HG02571 (cell line): Measurements from ENCODE around the gene SMARCAD1.
"Not testable (repeated sequence)": the region's sequence is repeated elsewhere in the genome, so short reads cannot be mapped to it uniquely, and the experiment has no call there.

Source experiments
- ATAC-seq: cut with Tn5 transposase; IDR thresholded peaks from one replicate; pipeline ENCODE4 v1.9.1; 2021; ENCODE audit warnings: mild to moderate bottlenecking, moderate library complexity; ENCODE audit not compliant: unreplicated experiment

SMARCAD1 gene

GRCh38 chr4:94285666-94286065 lies 78.0 kb downstream of the SMARCAD1 start:
- no peak for ATAC-seq

- ATAC-seq = no peak
Measured at GRCh38 chr4:94290245-94290644, 82.6 kb downstream of the SMARCAD1 start.

GRCh38 chr4:94293981-94294380 lies 86.3 kb downstream of the SMARCAD1 start:
- ATAC-seq = not testable (repeated sequence)

- ATAC-seq = not testable (repeated sequence)
Measured at GRCh38 chr4:94295473-94295872, 87.8 kb downstream of the SMARCAD1 start.

- ATAC-seq = no peak
Measured at GRCh38 chr4:94298725-94299252, 91.1 kb downstream of the SMARCAD1 start.

GRCh38 chr4:94302191-94302590 lies 94.5 kb downstream of the SMARCAD1 start:
- ATAC-seq = no peak

GRCh38 chr4:94304365-94304971 lies 96.8 kb downstream of the SMARCAD1 start:
- ATAC-seq = no peak

- no peak for ATAC-seq
Measured at GRCh38 chr4:94305466-94306225, 98.0 kb downstream of the SMARCAD1 start.

GRCh38 chr4:94306713-94307112 lies 99.0 kb downstream of the SMARCAD1 start:
- ATAC-seq = no peak

GRCh38 chr4:94307231-94307871 lies 99.7 kb downstream of the SMARCAD1 start:
- ATAC-seq = no peak

- not testable (repeated sequence) for ATAC-seq
Measured at GRCh38 chr4:94319927-94320326, 112.3 kb downstream of the SMARCAD1 start.

GRCh38 chr4:94325835-94326234 lies 118.2 kb downstream of the SMARCAD1 start:
- ATAC-seq = no peak

GRCh38 chr4:94329933-94330332 lies 122.3 kb downstream of the SMARCAD1 start:
- no peak for ATAC-seq

GRCh38 chr4:94332983-94333590 lies 125.4 kb downstream of the SMARCAD1 start:
- ATAC-seq = no peak

GRCh38 chr4:94333866-94334265 lies 126.2 kb downstream of the SMARCAD1 start:
- no peak for ATAC-seq

- no peak for ATAC-seq
Measured at GRCh38 chr4:94334476-94334875, 126.8 kb downstream of the SMARCAD1 start.

GRCh38 chr4:94334962-94335361 lies 127.3 kb downstream of the SMARCAD1 start:
- no peak for ATAC-seq

- no peak for ATAC-seq
Measured at GRCh38 chr4:94336303-94336702, 128.6 kb downstream of the SMARCAD1 start.

- not testable (repeated sequence) for ATAC-seq
Measured at GRCh38 chr4:94336791-94337190, 129.1 kb downstream of the SMARCAD1 start.

- peak; percentile 69 for ATAC-seq
Measured at GRCh38 chr4:94338681-94339351, 131.2 kb downstream of the SMARCAD1 start.

- no peak for ATAC-seq
Measured at GRCh38 chr4:94339779-94340178, 132.1 kb downstream of the SMARCAD1 start.
